ENCODE results near the gene MMP21.

MMP21 gene

GRCh38 chr10:125792342-125793300 lies 17.0 kb upstream of the MMP21 start:
- DNase-seq, result no peak

DNA sequence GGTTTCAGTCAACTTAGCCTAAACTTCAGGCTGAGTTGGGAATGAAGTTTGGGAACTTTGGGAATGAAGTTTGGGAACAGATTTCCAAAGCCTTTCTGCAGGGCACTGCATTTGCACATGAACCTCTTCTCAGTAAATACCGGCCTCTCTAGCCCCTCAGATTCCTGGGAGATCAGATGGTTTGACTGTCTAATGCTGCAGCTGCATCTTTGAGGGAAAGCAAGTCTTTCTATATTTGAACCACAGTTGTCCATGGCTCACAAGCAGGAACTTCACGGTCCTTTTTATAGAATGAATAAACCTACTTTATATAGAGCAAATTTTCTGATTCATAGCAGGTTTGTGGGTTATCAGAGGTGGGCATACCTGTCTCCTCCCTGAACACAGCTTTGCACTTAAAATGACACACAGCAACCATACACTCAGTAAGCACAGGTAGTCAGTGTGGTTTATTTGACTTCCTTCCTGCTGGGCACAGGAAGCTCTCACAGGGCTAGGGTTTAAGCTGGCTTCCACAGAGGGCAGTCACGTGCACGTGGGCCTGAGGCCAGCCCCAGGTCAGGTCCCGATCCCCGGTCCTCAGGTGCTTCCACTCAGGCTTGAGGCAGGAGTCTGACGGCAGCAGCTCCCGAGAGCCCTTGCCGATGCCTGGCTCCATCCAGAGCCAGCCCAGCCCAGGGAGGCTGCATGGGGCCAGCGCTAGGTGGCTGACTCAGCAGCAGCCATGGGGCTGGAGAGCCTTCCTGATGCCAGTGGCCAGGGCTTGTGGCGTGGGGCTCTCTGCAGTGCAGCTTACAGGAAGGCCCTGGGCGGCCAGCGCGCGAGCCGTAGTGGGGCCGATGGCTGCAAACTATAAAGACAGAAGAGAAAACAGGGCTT lies 12.8 kb upstream of the MMP21 start:
- DNase-seq, result peak; percentile 19

DNA sequence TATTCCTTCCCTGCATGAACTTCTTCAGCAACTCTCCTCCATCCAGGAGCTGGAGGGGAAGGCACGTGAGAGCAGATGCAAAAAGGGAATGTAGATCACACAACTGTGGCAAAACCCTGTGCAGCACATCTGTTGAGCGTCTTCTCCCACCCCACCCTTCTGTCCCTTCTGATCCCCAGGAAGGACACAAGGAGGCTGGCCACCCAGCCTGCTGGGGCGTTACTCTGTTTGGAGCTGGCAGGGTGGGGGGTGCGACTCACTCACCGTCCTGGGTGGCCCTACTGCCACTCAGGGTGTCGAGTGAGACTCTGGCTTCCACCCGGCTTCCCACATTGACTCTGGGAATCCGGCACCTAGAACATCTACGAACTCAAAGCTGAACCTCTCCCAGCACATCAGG lies 10.2 kb upstream of the MMP21 start:
- peak; percentile 32 for DNase-seq

GRCh38 chr10:125783957-125784356 lies 8.3 kb upstream of the MMP21 start:
- DNase-seq, result peak; percentile 33

DNA sequence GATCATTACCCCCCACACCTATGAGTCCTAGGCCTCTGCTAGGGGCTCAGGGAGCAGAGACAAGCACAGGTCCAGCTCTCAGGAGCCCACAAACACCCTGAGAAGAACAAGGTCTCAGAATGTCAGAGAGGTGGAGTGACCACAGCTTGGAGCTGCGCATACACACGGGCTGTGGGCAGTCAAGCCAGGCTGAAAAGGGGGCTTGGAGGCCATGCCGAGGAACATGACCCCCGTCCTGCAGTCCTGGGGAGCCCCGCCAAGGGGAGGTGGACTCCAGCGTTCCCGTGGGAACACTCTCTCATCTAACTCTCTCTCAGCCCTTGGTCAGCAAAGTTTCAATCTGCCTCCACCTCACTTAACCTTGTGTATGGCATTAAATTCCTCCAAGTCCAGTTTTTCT lies 7.8 kb upstream of the MMP21 start:
- peak; percentile 21 for DNase-seq

DNA sequence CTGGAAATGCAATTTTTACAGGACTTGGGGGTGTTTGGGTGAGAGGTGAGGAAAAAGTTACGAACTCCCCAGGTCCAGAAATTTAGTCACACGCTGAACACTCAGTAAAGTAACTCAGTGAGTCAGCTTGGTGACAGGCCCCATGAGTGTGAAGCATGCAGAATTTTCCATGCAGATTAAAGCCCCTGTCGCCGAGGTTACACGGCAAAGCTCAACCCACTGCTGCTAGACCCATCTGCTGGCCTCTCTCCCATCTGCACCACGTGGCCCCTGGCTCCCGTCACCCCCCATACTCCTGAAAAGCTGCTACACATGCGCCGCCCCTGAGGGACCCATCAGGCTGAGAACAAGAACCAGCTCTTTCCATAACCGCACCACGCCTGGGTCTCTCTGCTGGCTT lies 7.0 kb upstream of the MMP21 start:
- DNase-seq, result peak; percentile 54

GRCh38 chr10:125782054-125782453 lies 6.4 kb upstream of the MMP21 start:
- peak; percentile 45 for DNase-seq

DNA sequence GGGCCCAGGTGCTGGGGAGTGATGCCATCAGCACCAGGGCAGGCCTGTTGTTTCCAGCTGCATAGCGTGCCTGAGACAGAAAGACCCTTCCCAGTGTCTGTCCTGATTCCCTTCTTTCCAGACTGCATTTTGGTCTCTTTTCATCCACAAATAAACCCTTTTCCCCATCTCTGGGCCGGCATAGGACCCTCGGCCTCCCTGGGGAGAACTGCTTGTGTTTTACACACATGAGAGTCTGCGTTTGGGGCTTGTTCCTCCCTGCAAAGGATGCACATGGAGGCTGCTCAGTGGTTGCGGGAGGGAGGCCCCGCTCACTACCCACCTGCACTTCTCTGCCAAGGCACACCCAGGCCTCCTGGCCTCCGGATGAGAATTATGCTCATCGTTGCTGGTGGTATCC lies 5.8 kb upstream of the MMP21 start:
- peak; percentile 12 for DNase-seq

- DNase-seq, result no peak
These were observed 4.0 kb upstream of the MMP21 start for GRCh38 chr10:125779403-125780327.

GRCh38 chr10:125778556-125778955 lies 2.9 kb upstream of the MMP21 start:
- DNase-seq, result no peak

GRCh38 chr10:125777806-125778205 lies 2.2 kb upstream of the MMP21 start:
- no peak for DNase-seq

GRCh38 chr10:125774581-125775191 lies 935 bp downstream of the MMP21 start:
- no peak for DNase-seq

DNA sequence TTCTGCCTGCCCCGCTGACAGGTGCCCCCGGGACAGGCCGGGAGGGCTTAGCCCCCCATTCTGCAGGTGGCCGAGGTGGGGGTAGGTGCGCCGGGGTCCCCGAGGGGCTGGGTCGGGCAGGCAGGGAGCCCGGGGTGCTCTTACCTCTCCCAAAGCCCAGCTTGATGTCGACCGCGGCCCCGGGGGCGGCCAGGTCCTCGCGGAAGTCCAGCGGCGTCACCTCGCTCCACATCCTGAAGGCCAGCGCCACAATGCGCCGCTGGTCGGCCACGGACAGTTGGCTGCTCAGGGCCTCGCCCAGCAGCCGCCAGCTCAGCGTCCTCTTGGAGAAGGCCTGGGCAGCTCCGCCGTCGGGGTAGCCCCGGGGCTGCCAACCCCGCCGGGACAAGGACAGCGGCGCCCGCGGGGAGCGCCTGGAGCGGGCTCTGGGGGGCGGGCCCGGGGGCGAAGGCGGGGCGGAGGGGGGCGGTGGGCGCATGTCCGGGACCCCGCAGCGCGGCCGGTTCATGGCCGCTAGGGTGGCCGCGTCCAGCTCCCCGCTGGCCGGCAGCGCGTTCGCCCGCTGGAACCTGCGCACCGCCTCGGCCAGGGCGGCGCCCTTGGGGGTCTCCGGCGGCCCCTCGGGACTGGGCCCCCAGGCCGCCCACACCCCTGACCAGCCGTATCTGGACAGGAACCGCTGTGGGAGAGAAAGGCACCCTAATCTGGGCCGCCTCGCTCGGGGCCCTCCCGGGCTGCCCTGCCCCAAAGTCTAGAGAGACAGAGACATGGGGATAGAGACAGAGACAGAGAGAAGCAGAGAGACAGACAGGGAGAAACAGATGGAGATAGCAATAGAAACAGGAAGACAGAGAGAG lies 1.7 kb downstream of the MMP21 start:
- no peak for DNase-seq

DNA sequence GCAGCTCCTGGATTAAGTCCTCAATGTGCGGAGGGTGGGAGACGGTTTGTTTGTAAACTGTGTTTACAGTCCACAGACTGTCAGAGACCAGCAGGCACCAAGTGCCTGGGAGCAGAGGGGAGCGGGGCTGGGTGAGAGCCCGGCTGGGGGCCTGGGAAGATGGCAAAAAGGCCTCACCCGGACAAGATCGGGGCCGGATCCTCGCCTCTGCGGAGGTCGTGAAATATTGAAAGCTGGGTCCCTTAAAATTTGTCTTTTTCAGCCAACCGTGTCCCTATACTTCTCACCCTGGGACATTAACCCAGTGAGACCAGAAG lies 2.8 kb downstream of the MMP21 start:
- DNase-seq, result no peak

DNA sequence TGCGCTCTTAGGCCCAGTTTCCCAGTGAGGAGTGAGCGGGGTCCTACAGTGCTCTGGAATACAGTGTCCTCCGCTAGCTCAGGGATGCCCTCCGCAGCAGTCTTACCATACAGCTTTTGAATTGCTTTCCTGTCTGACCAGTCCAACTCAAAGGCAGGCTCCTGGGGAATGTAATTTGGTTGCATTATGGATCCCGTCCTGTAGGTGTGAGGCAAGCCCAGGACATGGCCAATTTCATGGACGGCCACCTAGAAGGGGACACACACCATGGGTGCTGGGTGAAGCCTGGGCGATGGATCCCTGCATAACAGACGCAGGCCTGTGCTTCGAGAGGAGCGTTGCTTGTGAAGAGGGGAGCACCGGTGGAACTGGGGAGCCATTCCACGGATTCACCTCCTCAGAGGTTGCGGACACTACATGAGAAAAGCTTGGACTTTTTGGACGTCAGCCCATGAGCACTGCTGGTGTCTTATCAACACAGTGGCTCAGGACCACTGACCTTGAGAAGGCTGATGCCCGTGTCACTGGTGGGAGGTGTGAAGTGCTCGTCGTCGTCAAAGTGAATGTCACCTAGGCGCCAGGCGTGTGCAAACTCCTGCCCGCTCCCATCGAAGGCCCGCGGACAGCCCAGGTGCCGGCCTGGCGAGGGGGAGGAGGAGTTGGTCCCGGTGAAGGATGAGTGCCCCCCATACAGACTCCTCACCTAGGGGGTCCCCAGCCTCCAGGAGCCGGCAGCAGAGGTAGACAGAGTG lies 3.3 kb downstream of the MMP21 start:
- DNase-seq, result no peak

DNA sequence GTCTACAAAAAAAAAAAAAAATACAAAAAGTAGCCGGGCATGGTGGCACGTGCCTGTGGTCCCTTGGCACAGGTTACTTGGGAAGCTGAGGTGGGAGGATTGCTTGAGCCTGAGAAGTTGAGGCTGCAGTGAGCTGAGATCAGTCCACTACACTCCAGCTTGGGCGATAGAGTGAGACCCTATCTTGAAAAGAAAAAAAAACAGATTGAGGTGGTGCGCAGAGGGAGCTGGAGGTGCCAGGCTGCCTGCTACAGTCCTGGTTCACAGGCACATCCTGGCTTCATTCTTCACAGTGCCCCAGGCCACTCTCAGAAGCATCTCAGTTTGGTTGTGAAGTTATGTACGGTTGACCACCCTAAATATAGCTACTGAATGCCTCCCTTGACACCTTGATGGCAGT lies 4.8 kb downstream of the MMP21 start:
- no peak for DNase-seq

GRCh38 chr10:125769175-125769574 lies 6.4 kb downstream of the MMP21 start:
- no peak for DNase-seq

DNA sequence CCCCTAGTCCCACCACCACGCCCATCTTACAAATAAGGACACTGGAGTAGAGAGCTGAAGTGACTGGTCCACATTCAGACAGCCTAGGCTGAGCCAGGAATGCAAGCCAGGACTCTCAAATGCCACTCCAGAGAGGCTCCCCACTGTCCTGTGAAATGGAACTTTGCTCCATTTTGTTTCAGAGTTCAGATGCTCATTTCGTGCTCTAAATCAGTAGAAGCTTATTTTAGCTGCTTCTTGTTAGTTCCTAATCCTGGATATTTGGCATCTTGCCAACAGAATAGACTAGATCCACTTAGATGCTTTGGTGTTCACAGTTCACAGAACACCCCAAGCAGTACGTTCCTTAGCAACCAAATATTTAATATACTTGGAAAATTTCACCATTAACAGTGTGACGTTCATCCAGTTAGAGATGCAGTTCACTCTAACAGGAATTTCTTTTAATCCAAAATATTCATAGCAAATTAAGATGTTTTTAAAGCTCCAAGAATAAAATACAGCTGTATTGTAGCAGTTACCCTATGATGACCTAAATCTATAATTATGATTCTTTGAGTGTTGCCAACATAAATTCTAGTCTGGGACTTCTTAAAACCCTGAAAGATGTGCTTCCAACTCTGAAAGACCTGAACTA lies 7.3 kb downstream of the MMP21 start:
- no peak for DNase-seq

- no peak for DNase-seq
These were observed 9.1 kb downstream of the MMP21 start for GRCh38 chr10:125766511-125766910.

- no peak for DNase-seq
These were observed 9.8 kb downstream of the MMP21 start for GRCh38 chr10:125765835-125766234.
